Tibial nerve (tissue), 4 donors: ENCODE data around the gene KMT2B.

ENCODE experiments used
- CTCF ChIP-seq, 5 experiments: fragments of 200-600 bp in 3 of 5; fragments of 450-650 bp in 2 of 5; sonication (generic) in 3 of 5; IDR thresholded peaks; one replicate each; pipeline ENCODE4 v1.5.1; 2016 to 2019; ENCODE audit warnings: antibody characterized with exemption in 5 of 5, mild to moderate bottlenecking in 3 of 5, moderate library complexity in 2 of 5
- EP300 ChIP-seq, 2 donors: sonication (generic); formaldehyde crosslinking; IDR thresholded peaks; one replicate each; pipeline ENCODE4 v1.6.1; 2017; ENCODE audit warnings: antibody characterized with exemption in 2 of 2, mild to moderate bottlenecking in 1 of 2
- POLR2A ChIP-seq, 2 donors: fragments of 450-650 bp; IDR thresholded peaks; one replicate each; pipeline ENCODE4 v1.6.1; 2017; ENCODE audit warnings: antibody characterized with exemption in 2 of 2, mild to moderate bottlenecking in 2 of 2, moderate library complexity in 2 of 2

DNA sequence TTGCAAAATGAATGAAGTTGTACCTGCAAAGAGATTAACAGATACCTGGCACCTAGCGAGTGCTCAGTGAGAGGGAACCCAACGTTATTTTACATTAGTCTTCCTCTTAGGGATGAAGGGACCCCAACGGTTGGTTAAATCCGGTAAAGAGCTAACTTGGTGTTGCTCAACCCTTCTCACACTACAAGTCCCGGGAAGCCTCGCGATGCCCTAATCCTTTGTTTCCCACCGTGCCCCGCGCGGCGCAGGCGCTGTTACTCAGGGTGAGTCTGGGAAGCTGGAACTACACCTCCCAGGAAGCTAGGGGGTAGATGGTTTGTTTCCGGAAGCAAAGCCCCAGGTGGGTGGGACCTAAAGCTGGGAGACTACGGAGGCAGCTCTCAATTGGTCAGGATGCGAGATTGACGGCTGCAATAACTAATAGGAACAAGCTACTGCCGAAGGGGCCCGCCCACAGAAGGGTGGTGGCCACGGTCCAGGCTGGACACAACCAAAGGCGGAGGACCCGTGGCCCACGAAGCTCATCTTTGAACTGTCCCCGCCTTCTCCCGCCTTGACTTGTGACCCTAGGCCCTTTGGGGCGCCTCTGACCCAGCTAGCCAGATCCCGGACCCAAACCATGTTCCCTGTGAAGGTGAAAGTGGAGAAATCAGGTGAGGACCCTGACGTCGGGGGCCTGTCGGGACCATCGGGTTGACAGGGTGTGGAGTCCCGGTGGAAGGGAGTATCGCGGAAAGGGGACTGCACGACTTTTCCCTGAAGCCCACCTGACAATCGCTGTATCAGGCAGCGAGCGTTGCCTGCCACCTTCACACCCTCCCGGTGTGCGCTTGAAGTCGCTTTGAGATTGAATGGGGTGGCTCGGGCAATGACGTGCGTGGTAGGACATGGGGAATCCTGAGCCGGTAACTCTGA, 30.6 kb downstream of the KMT2B start, which contains the start of gene LIN37:
- peak in 3 of 5 experiments; percentile 14 to 59 (median 42) for TF ChIP-seq CTCF (IDR thresholded peaks at IDR 0.05)
- TF ChIP-seq POLR2A (IDR thresholded peaks at IDR 0.05), result peak; percentile 79 to 97
- TF ChIP-seq EP300 (IDR thresholded peaks at IDR 0.05), result peak; percentile 94 to 96
